Activated naive CD8-positive, alpha-beta T cell treated with anti-CD3 and anti-CD28 coated beads, Interleukin-2, amount 10 ng/mL, durations not matched to agents 7 days and 5 days (primary cell): Measurements from ENCODE around the gene MED28. TPM values are rescaled to one million over a fixed set of nuclear protein-coding genes. Genes with fewer than 3 reads are reported as not detected.

ENCODE experiments used
- ATAC-seq: fragments of 150-1000 bp; cut with Tn5 transposase; one replicate; pipeline ENCODE4 v1.10.0; 2021; ENCODE audit warnings: low read depth, moderate library complexity
- POLR2A ChIA-PET: fragments of 350-600 bp; sonication (Branson Sonifier 250); formaldehyde crosslinking; loops from one replicate; lab custom pipeline; 2021; ENCODE audit warnings: antibody characterized with exemption; lab: Charles Lee
- DNase-seq: peaks from one replicate; pipeline ENCODE4 v3.0.0; 2021
- H3K27ac Mint-ChIP-seq: one replicate; pipeline ENCODE4 v1.8.0; 2022; ENCODE audit warnings: mild to moderate bottlenecking, mixed read lengths
- H3K27me3 Mint-ChIP-seq: one replicate; pipeline ENCODE4 v1.8.0; 2022; ENCODE audit warnings: mild to moderate bottlenecking, moderate library complexity, mixed read lengths
- H3K36me3 Mint-ChIP-seq: one replicate; pipeline ENCODE4 v1.8.0; 2021; ENCODE audit warnings: mild to moderate bottlenecking, mixed read lengths
- H3K4me1 Mint-ChIP-seq: one replicate; pipeline ENCODE4 v1.8.0; 2021; ENCODE audit warnings: mixed read lengths
- H3K4me3 Mint-ChIP-seq: one replicate; pipeline ENCODE4 v1.8.0; 2022; ENCODE audit warnings: mild to moderate bottlenecking, moderate library complexity, mixed read lengths
- H3K9me3 Mint-ChIP-seq: one replicate; pipeline ENCODE4 v1.8.0; 2021; ENCODE audit warnings: mixed read lengths
- total RNA-seq, 2 experiments: library from RNA; stranded (reverse); gene quantifications; one replicate each; pipeline ENCODE4 v1.2.3, GENCODE V29; 2021

Gene MED28
- total RNA-seq, 2 experiments from 2014 or later: 62.2 to 65.8 TPM

GRCh38 chr4:17584521-17585213 lies 29.8 kb upstream of the MED28 start:
- Mint-ChIP-seq H3K4me3 (no peak overlapping the region), H3K4me1 (peaks cover 31% of the 10 kb centered on the region), H3K27me3 (no peaks in the 10 kb centered on the region), H3K9me3 (no peaks in the 10 kb centered on the region), H3K27ac (no peak overlapping the region), H3K36me3 (peaks cover 42% of the 10 kb centered on the region)
- POLR2A ChIA-PET: no interaction called here
- no peak for ATAC-seq
- DNase-seq: no peak

- H3K27me3 Mint-ChIP-seq: no peaks in the 10 kb centered on the region
- DNase-seq (no peak), ATAC-seq (no peak)
- no peak overlapping the region for H3K27ac Mint-ChIP-seq
- POLR2A ChIA-PET: interaction anchor here (0.9 to 1.5 kb wide), 2 partner anchors 9 kb away, joined by 5 to 7 read pairs; no protein-coding TSS in a partner anchor
- peaks cover 46% of the 10 kb centered on the region for H3K36me3 Mint-ChIP-seq
- H3K4me3 Mint-ChIP-seq: no peak overlapping the region
- H3K9me3 Mint-ChIP-seq: no peaks in the 10 kb centered on the region
- H3K4me1 Mint-ChIP-seq: peaks cover 25% of the 10 kb centered on the region
Observed at GRCh38 chr4:17587094-17587822, 27.2 kb upstream of the MED28 start.

- no peak for ATAC-seq
- no peaks in the 10 kb centered on the region for H3K27me3 Mint-ChIP-seq
- DNase-seq: no peak
- POLR2A ChIA-PET: interaction anchor here (1.7 kb wide), 1 partner anchor 25 kb away, joined by 5 read pairs; the partner anchor contains the start of gene MED28
- peaks cover 20% of the 10 kb centered on the region for H3K4me1 Mint-ChIP-seq
- H3K27ac Mint-ChIP-seq: no peak overlapping the region
- H3K9me3 Mint-ChIP-seq: no peaks in the 10 kb centered on the region
- H3K36me3 Mint-ChIP-seq: peaks cover 49% of the 10 kb centered on the region
- H3K4me3 Mint-ChIP-seq: no peak overlapping the region
Observed at GRCh38 chr4:17589355-17589754, 25.1 kb upstream of the MED28 start.

GRCh38 chr4:17595471-17596005 lies 18.9 kb upstream of the MED28 start:
- POLR2A ChIA-PET: interaction anchor here (2.4 kb wide), 1 partner anchor 18 kb away, joined by 7 read pairs; the partner anchor contains the start of gene LAP3
- H3K27ac Mint-ChIP-seq: no peak overlapping the region
- H3K36me3 Mint-ChIP-seq: peaks cover 31% of the 10 kb centered on the region
- ATAC-seq (no peak), DNase-seq (no peak)
- no peaks in the 10 kb centered on the region for H3K9me3 Mint-ChIP-seq
- peaks cover 12% of the 10 kb centered on the region for H3K4me1 Mint-ChIP-seq
- H3K4me3 Mint-ChIP-seq: no peak overlapping the region
- no peaks in the 10 kb centered on the region for H3K27me3 Mint-ChIP-seq

- Mint-ChIP-seq H3K4me3 (no peak overlapping the region), H3K27me3 (no peaks in the 10 kb centered on the region), H3K9me3 (no peaks in the 10 kb centered on the region), H3K27ac (no peak overlapping the region), H3K36me3 (peaks cover 29% of the 10 kb centered on the region), H3K4me1 (peaks cover 4% of the 10 kb centered on the region)
- ATAC-seq (no peak), DNase-seq (no peak)
- POLR2A ChIA-PET: interaction anchor here (3.0 kb wide), 1 partner anchor 17 kb away, joined by 15 read pairs; the partner anchor contains the start of gene MED28
Observed at GRCh38 chr4:17597517-17597916, 16.9 kb upstream of the MED28 start.

- DNase-seq (no peak), ATAC-seq (no peak)
- H3K9me3 Mint-ChIP-seq: no peaks in the 10 kb centered on the region
- H3K27ac Mint-ChIP-seq: no peak overlapping the region
- H3K4me1 Mint-ChIP-seq: peaks cover 6% of the 10 kb centered on the region
- H3K4me3 Mint-ChIP-seq: no peak overlapping the region
- H3K27me3 Mint-ChIP-seq: no peaks in the 10 kb centered on the region
- H3K36me3 Mint-ChIP-seq: peaks cover 23% of the 10 kb centered on the region
- POLR2A ChIA-PET: interaction anchor here (0.6 to 3.0 kb wide), 6 partner anchors 9 to 210 kb away, joined by 3 to 15 read pairs (median 4); partner anchors contain the start of genes LAP3 and MED28
Observed at GRCh38 chr4:17599826-17600225, 14.6 kb upstream of the MED28 start.

- POLR2A ChIA-PET: interaction anchor here (0.5 to 1.0 kb wide), 2 partner anchors 8 to 12 kb away, joined by 3 to 4 read pairs; no protein-coding TSS in a partner anchor
- peaks cover 3% of the 10 kb centered on the region for H3K4me1 Mint-ChIP-seq
- no peak for ATAC-seq
- no peak for DNase-seq
- no peaks in the 10 kb centered on the region for H3K9me3 Mint-ChIP-seq
- no peaks in the 10 kb centered on the region for H3K27me3 Mint-ChIP-seq
- H3K36me3 Mint-ChIP-seq: peaks cover 24% of the 10 kb centered on the region
- no peak overlapping the region for H3K27ac Mint-ChIP-seq
- H3K4me3 Mint-ChIP-seq: no peak overlapping the region
Observed at GRCh38 chr4:17605236-17605635, 9.2 kb upstream of the MED28 start.

- ATAC-seq (peak; percentile 51), DNase-seq (peak; percentile 38)
- Mint-ChIP-seq H3K4me3 (peak overlapping the region; percentile 96), H3K27ac (peak overlapping the region; percentile 94), H3K27me3 (no peaks in the 10 kb centered on the region), H3K4me1 (peaks cover 31% of the 10 kb centered on the region), H3K9me3 (no peaks in the 10 kb centered on the region), H3K36me3 (peaks cover 10% of the 10 kb centered on the region)
- POLR2A ChIA-PET: interaction anchor here (0.5 to 3.7 kb wide), 19 partner anchors 9 to 220 kb away, joined by 3 to 74 read pairs (median 4); partner anchors contain the start of genes DCAF16, LAP3 and NCAPG
Observed at GRCh38 chr4:17613761-17614415, 553 bp upstream of the MED28 start.

GRCh38 chr4:17616283-17616682 lies 1.8 kb downstream of the MED28 start:
- Mint-ChIP-seq H3K9me3 (no peaks in the 10 kb centered on the region), H3K36me3 (peaks cover 19% of the 10 kb centered on the region), H3K4me3 (peak overlapping the region; percentile 73), H3K27me3 (no peaks in the 10 kb centered on the region), H3K4me1 (peaks cover 37% of the 10 kb centered on the region), H3K27ac (peak overlapping the region; percentile 61)
- POLR2A ChIA-PET: interaction anchor here (3.3 kb wide), 1 partner anchor 39 kb away, joined by 18 read pairs; the partner anchor contains the start of gene LAP3
- peak; percentile 23 for ATAC-seq
- no peak for DNase-seq

GRCh38 chr4:17618926-17619325 lies 4.5 kb downstream of the MED28 start:
- Mint-ChIP-seq H3K4me1 (peaks cover 34% of the 10 kb centered on the region), H3K9me3 (no peaks in the 10 kb centered on the region), H3K36me3 (peaks cover 31% of the 10 kb centered on the region), H3K27me3 (no peaks in the 10 kb centered on the region), H3K4me3 (peak overlapping the region; percentile 53), H3K27ac (peak overlapping the region; percentile 67)
- DNase-seq (no peak), ATAC-seq (no peak)
- POLR2A ChIA-PET: interaction anchor here (0.6 to 3.3 kb wide), 2 partner anchors 19 to 41 kb away, joined by 3 to 18 read pairs; partner anchors contain the start of gene LAP3

- POLR2A ChIA-PET: interaction anchor here (0.6 to 3.3 kb wide), 2 partner anchors 10 to 42 kb away, joined by 3 to 18 read pairs; partner anchors contain the start of gene LAP3
- Mint-ChIP-seq H3K4me3 (peak overlapping the region; percentile 4), H3K27me3 (no peaks in the 10 kb centered on the region), H3K9me3 (no peaks in the 10 kb centered on the region), H3K4me1 (peaks cover 36% of the 10 kb centered on the region), H3K27ac (peak overlapping the region; percentile 67), H3K36me3 (peaks cover 37% of the 10 kb centered on the region)
- DNase-seq (no peak), ATAC-seq (no peak)
Observed at GRCh38 chr4:17619416-17620105, 5.1 kb downstream of the MED28 start.

GRCh38 chr4:17623451-17624001 lies 9.1 kb downstream of the MED28 start:
- Mint-ChIP-seq H3K4me3 (no peak overlapping the region), H3K9me3 (no peaks in the 10 kb centered on the region), H3K27me3 (no peaks in the 10 kb centered on the region), H3K36me3 (peaks cover 55% of the 10 kb centered on the region), H3K4me1 (peaks cover 14% of the 10 kb centered on the region), H3K27ac (no peak overlapping the region)
- ATAC-seq (no peak), DNase-seq (no peak)
- POLR2A ChIA-PET: interaction anchor here (0.7 kb wide), 1 partner anchor 122 kb away, joined by 4 read pairs; no protein-coding TSS in a partner anchor
